Vagina (tissue), 2 donors: Measurements from ENCODE around the gene ISYNA1. TPM values are rescaled to one million over a fixed set of nuclear protein-coding genes. Genes with fewer than 3 reads are reported as not detected.

ENCODE experiments used
- DNase-seq, 2 donors: peaks; one replicate each; pipeline ENCODE4 v3.0.0-alpha.2; 2017; ENCODE audit errors: extremely low spot score in 2 of 2
- H3K27ac ChIP-seq: fragments of 200-600 bp; sonication (generic); one replicate; pipeline ENCODE4 v1.5.1; 2019
- H3K27me3 ChIP-seq: fragments of 200-600 bp; sonication (generic); one replicate; pipeline ENCODE4 v1.5.1; 2019
- H3K36me3 ChIP-seq, 2 donors: fragments of 200-600 bp; sonication (generic); one replicate each; pipeline ENCODE4 v1.5.1; 2017 to 2019
- H3K4me1 ChIP-seq: fragments of 200-600 bp; sonication (generic); one replicate; pipeline ENCODE4 v1.5.1; 2019
- H3K4me3 ChIP-seq, 2 donors: fragments of 200-600 bp; sonication (generic); 1 replicate in 1 of 2; 2 replicates in 1 of 2; pipeline ENCODE4 v1.5.1; 2016 to 2019
- H3K9me3 ChIP-seq: fragments of 200-600 bp; sonication (generic); one replicate; pipeline ENCODE4 v1.5.1; 2019
- POLR2A ChIP-seq, 2 donors: fragments of 450-650 bp; IDR thresholded peaks; one replicate each; pipeline ENCODE4 v1.6.1; 2017; ENCODE audit warnings: antibody characterized with exemption in 2 of 2, mild to moderate bottlenecking in 2 of 2, moderate library complexity in 2 of 2
- POLR2AphosphoS5 ChIP-seq, 2 donors: sonication (generic); formaldehyde crosslinking; IDR thresholded peaks; one replicate each; pipeline ENCODE4 v1.9.0; 2017; ENCODE audit warnings: antibody characterized with exemption in 2 of 2, mild to moderate bottlenecking in 2 of 2, low read depth in 1 of 2; ENCODE audit not compliant: insufficient read depth in 1 of 2
- intact Hi-C: fragments of 100-400 bp; cut with DNase I; formaldehyde crosslinking; loops from one replicate; pipeline ENCODE4 v1.15.1; 2023
- total RNA-seq: library from RNA; depleted of rRNA; stranded (reverse); fragments of >200 nt; gene quantifications from one replicate; pipeline ENCODE4 v1.2.3, GENCODE V29; 2016
- TF ChIP-seq, protein P1 (sequence below), 3 experiments: fragments of 450-650 bp in 2 of 3; fragments of 200-600 bp in 1 of 3; sonication (generic) in 1 of 3; IDR thresholded peaks; one replicate each; pipeline ENCODE4 v1.5.1; 2017 to 2019; ENCODE audit warnings: antibody characterized with exemption in 3 of 3, mild to moderate bottlenecking in 2 of 3, moderate library complexity in 2 of 3

ISYNA1 gene
- total RNA-seq, 1 donor from 2014 or later, result 57.5 TPM

- intact Hi-C loops, result no loop called here
- peak overlapping the region in 1 of 2 donors; percentile 66 for H3K4me3 ChIP-seq
- DNase-seq, result no peak
- peaks cover 90% of the 10 kb centered on the region for H3K4me1 ChIP-seq
- no peaks in the 10 kb centered on the region for H3K27me3 ChIP-seq
- peak overlapping the region; percentile 97 for H3K27ac ChIP-seq
- TF ChIP-seq POLR2A (IDR thresholded peaks at IDR 0.05), result no peak
- no peaks in the 10 kb centered on the region for H3K36me3 ChIP-seq
- no peaks in the 10 kb centered on the region for H3K9me3 ChIP-seq
These were observed 16.5 kb downstream of the ISYNA1 start for GRCh38 chr19:18421371-18421959.

DNA sequence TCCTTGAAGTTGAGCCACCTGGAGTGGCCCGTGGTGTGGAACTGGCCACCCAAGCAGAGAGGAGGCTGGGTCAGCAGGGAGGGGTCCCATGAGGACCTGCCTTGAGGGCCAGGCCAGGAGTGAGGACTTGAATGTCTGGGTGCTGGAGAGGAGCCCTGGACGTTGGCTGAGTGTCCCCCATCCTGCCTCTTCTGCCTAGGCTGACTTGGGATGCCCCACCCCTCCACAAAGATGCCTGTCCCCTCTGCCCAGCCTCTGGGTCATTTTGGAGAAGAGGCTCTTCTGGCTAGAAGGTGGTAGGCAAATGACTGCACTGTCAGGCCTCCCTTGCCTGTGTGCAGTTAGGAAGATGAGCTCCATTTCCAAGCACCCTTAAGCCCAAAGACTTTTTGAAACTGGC is 17.0 kb downstream of the ISYNA1 start:
- DNase-seq, result no peak
- H3K9me3 ChIP-seq, result no peaks in the 10 kb centered on the region
- H3K36me3 ChIP-seq, result no peaks in the 10 kb centered on the region
- H3K27me3 ChIP-seq, result no peaks in the 10 kb centered on the region
- H3K4me3 ChIP-seq, result peak overlapping the region; percentile 66 to 76
- intact Hi-C loops, result no loop called here
- peaks cover 90% of the 10 kb centered on the region for H3K4me1 ChIP-seq
- TF ChIP-seq POLR2A (IDR thresholded peaks at IDR 0.05) (no peak), POLR2AphosphoS5 (IDR thresholded peaks at IDR 0.05; ENCODE audit: insufficient read depth in 1 of 2, low read depth in 1 of 2) (no peak)
- TF ChIP-seq, protein P1, sequence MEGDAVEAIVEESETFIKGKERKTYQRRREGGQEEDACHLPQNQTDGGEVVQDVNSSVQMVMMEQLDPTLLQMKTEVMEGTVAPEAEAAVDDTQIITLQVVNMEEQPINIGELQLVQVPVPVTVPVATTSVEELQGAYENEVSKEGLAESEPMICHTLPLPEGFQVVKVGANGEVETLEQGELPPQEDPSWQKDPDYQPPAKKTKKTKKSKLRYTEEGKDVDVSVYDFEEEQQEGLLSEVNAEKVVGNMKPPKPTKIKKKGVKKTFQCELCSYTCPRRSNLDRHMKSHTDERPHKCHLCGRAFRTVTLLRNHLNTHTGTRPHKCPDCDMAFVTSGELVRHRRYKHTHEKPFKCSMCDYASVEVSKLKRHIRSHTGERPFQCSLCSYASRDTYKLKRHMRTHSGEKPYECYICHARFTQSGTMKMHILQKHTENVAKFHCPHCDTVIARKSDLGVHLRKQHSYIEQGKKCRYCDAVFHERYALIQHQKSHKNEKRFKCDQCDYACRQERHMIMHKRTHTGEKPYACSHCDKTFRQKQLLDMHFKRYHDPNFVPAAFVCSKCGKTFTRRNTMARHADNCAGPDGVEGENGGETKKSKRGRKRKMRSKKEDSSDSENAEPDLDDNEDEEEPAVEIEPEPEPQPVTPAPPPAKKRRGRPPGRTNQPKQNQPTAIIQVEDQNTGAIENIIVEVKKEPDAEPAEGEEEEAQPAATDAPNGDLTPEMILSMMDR (IDR thresholded peaks at IDR 0.05), result no peak
- H3K27ac ChIP-seq, result peak overlapping the region; percentile 97

GRCh38 chr19:18419699-18420460 is 18.1 kb downstream of the ISYNA1 start:
- Histone ChIP-seq H3K9me3 (no peaks in the 10 kb centered on the region), H3K27me3 (no peaks in the 10 kb centered on the region), H3K36me3 (no peaks in the 10 kb centered on the region), H3K27ac (peak overlapping the region; percentile 97), H3K4me1 (peaks cover 90% of the 10 kb centered on the region), H3K4me3 (peak overlapping the region; percentile 66 to 76)
- intact Hi-C loops, result no loop called here
- no peak for DNase-seq
- TF ChIP-seq, protein P1 (IDR thresholded peaks at IDR 0.05), result no peak
- TF ChIP-seq POLR2AphosphoS5 (IDR thresholded peaks at IDR 0.05; ENCODE audit: insufficient read depth in 1 of 2, low read depth in 1 of 2), result peak in 1 of 2 donors; percentile 48

DNA sequence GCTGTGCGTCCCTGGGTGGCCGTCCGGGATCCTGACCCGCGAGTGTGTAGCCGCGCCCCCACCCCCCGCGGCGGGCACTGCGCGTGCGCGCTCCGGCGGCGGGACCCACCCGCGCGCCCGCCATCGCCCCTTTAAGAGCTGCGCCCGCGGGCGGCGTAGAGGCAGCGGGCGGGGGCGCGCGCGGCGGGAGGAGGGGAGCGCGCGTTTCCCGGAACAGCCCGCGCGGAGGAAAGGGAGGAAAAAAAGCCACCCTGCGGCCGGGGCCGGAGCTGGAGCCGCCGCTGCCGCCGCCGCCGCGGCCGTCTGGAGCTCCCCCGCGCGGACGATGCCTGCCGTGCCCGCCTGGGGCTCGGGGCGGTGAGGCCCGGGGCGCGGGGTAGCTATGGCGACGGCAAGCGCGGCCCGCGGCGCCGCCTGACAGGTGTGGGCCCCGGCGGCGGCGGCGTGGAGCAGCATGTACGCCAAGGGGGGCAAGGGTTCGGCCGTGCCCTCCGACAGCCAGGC is 18.7 kb downstream of the ISYNA1 start, which contains the start of gene SSBP4:
TSS of gene SSBP4 (plus strand) at position 204 of the 504 bp plus-strand sequence. CDS start at position 455, 251 bp downstream.
- H3K4me1 ChIP-seq, result peaks cover 93% of the 10 kb centered on the region
- peak in 1 of 2 donors; percentile 62 for TF ChIP-seq POLR2A (IDR thresholded peaks at IDR 0.05)
- TF ChIP-seq POLR2AphosphoS5 (IDR thresholded peaks at IDR 0.05; ENCODE audit: insufficient read depth in 1 of 2, low read depth in 1 of 2), result no peak
- H3K27ac ChIP-seq, result peak within 1 kb of the TSS; percentile 97
- H3K4me3 ChIP-seq, result peak within 1 kb of the TSS; percentile 66 to 76
- intact Hi-C loops, result no loop called here
- no peak for DNase-seq
- H3K36me3 ChIP-seq, result no peaks in the 10 kb centered on the region
- H3K27me3 ChIP-seq, result no peaks in the 10 kb centered on the region
- H3K9me3 ChIP-seq, result no peaks in the 10 kb centered on the region

DNA sequence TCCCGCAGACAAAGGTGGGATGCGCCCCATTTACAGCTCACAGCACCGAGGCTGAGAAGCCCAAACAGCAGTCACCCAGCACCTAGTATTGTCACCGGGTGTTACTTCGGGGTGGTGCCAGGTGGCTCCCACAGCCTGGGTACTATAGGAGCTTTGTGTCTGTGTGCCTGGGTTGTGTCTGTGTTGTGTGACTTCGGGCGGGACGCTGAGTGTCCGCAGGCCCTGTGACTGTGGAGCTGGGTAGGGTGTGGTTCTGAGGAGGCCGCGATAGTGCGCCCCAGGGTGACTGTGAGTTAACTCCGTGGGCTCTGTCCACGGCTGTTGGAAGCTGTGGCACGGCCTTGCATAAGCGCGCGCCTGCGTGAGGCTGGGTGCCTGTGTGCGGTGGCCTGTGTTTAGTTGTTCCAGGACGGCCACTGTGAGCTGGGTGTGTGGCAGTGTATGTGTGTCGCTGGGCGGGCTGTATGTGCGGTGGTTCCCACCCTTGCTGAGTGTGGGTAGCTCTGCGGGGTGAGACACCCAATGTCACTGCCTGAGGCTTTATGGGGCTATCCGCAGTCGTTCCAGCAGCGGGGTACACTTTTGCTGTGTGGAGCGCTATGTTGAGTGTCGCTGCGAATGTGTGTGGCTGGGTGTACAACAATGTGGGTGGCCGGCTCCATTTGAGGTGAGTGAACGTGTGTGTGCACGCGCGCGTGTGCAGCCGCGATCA is 19.3 kb downstream of the ISYNA1 start:
- H3K9me3 ChIP-seq, result no peaks in the 10 kb centered on the region
- intact Hi-C loops, result no loop called here
- TF ChIP-seq, protein P1 (IDR thresholded peaks at IDR 0.05), result no peak
- peak in 1 of 2 donors; percentile 13 for TF ChIP-seq POLR2AphosphoS5 (IDR thresholded peaks at IDR 0.05; ENCODE audit: insufficient read depth in 1 of 2, low read depth in 1 of 2)
- TF ChIP-seq POLR2A (IDR thresholded peaks at IDR 0.05), result no peak
- H3K36me3 ChIP-seq, result no peaks in the 10 kb centered on the region
- no peaks in the 10 kb centered on the region for H3K27me3 ChIP-seq
- no peak for DNase-seq
- H3K27ac ChIP-seq, result peak overlapping the region; percentile 97
- peak overlapping the region; percentile 66 to 76 for H3K4me3 ChIP-seq
- peaks cover 89% of the 10 kb centered on the region for H3K4me1 ChIP-seq
